SIG-M5 treated with dmso at 0.1 percent for 504 hours (cell line): Measurements from ENCODE around the gene IGSF9B.

ENCODE experiments used
- DNase-seq: peaks from one replicate; lab custom pipeline; 2025; ENCODE audit not compliant: unreplicated experiment; lab: John Stamatoyannopoulos, UW

Gene IGSF9B

GRCh38 chr11:133872160-133872559 lies 84.6 kb downstream of the IGSF9B start:
- DNase-seq = no peak

- DNase-seq = no peak
These were observed 89.3 kb downstream of the IGSF9B start for GRCh38 chr11:133867456-133867855.

- no peak for DNase-seq
These were observed 91.3 kb downstream of the IGSF9B start for GRCh38 chr11:133865466-133865865.

DNA sequence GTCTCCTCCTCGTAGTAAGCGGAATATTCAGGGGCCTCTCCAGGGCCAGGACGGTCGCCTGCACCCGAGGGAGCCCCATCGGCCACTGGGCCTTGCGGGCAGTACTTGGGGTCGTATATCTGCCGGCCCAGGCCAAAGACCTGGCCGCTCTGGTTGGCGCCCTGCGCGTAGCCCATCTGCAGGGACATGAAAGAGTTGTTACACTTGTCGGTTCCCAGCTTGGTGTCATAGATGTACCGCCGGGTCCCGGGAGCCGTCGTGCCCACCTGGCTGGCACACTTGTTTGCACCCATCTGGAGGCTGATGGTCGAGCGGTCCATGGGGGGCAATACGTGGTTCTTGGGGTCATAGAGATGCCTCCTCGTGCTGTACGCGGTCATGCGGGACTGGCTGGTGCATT lies 92.0 kb downstream of the IGSF9B start:
- DNase-seq = no peak

DNA sequence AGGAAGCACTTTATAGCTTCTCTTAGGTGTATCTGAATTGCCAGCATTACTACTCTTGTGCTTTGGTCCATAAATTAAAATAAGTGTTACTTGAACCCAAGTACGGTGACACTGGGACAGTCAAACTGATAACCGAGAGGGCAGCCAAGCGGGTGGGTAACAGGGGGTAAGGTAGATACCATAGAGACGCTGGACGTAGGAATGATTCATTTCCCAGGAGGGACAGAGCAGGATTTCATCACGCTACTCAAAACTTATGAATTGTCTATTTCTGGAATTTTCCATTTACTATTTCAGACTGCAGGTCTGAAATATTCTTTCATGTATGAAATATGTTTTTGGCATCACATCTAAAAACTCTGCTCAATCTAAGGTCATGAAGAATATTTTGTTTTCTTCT lies 96.6 kb downstream of the IGSF9B start:
- no peak for DNase-seq
